ENCODE measurements around the gene TECPR2.

Gene TECPR2

GRCh38 chr14:102375119-102375518 is 12.4 kb downstream of the TECPR2 start:
- no peak for DNase-seq (ENCODE audit: low read depth)

- no peak for DNase-seq (ENCODE audit: low read depth)
Observed at GRCh38 chr14:102377696-102378095, 15.0 kb downstream of the TECPR2 start.

GRCh38 chr14:102378830-102379229 is 16.1 kb downstream of the TECPR2 start:
- DNase-seq (ENCODE audit: low read depth): no peak

GRCh38 chr14:102387086-102387485 is 24.3 kb downstream of the TECPR2 start:
- DNase-seq (ENCODE audit: low read depth): no peak

- no peak for DNase-seq (ENCODE audit: low read depth)
Observed at GRCh38 chr14:102389246-102389645, 26.5 kb downstream of the TECPR2 start.

GRCh38 chr14:102390064-102390855 is 27.5 kb downstream of the TECPR2 start:
- DNase-seq (ENCODE audit: low read depth): no peak

- DNase-seq (ENCODE audit: low read depth): no peak
Observed at GRCh38 chr14:102392506-102392905, 29.8 kb downstream of the TECPR2 start.

GRCh38 chr14:102394717-102395375 is 32.1 kb downstream of the TECPR2 start:
- DNase-seq (ENCODE audit: low read depth): no peak

- DNase-seq (ENCODE audit: low read depth): no peak
Observed at GRCh38 chr14:102396521-102396920, 33.8 kb downstream of the TECPR2 start.

GRCh38 chr14:102403028-102403427 is 40.3 kb downstream of the TECPR2 start:
- DNase-seq (ENCODE audit: low read depth): no peak

GRCh38 chr14:102407258-102407657 is 44.5 kb downstream of the TECPR2 start:
- no peak for DNase-seq (ENCODE audit: low read depth)

GRCh38 chr14:102408724-102409123 is 46.0 kb downstream of the TECPR2 start:
- DNase-seq (ENCODE audit: low read depth): no peak

- no peak for DNase-seq (ENCODE audit: low read depth)
Observed at GRCh38 chr14:102415671-102416070, 52.9 kb downstream of the TECPR2 start.

GRCh38 chr14:102417001-102417431 is 54.3 kb downstream of the TECPR2 start:
- no peak for DNase-seq (ENCODE audit: low read depth)

- DNase-seq (ENCODE audit: low read depth): no peak
Observed at GRCh38 chr14:102417646-102418045, 54.9 kb downstream of the TECPR2 start.

GRCh38 chr14:102418169-102418852 is 55.6 kb downstream of the TECPR2 start:
- no peak for DNase-seq (ENCODE audit: low read depth)

- no peak for DNase-seq (ENCODE audit: low read depth)
Observed at GRCh38 chr14:102418853-102419240, 56.1 kb downstream of the TECPR2 start.

GRCh38 chr14:102419276-102419675 is 56.5 kb downstream of the TECPR2 start:
- no peak for DNase-seq (ENCODE audit: low read depth)

GRCh38 chr14:102419716-102420115 is 57.0 kb downstream of the TECPR2 start:
- no peak for DNase-seq (ENCODE audit: low read depth)

GRCh38 chr14:102421411-102422057 is 58.8 kb downstream of the TECPR2 start:
- DNase-seq (ENCODE audit: low read depth): no peak

GRCh38 chr14:102424520-102424919 is 61.8 kb downstream of the TECPR2 start:
- DNase-seq (ENCODE audit: low read depth): no peak

GRCh38 chr14:102424923-102425322 is 62.2 kb downstream of the TECPR2 start:
- no peak for DNase-seq (ENCODE audit: low read depth)

All from activated gamma-delta T cell treated with anti-CD3 and anti-CD28 coated beads, Interleukin-2, amount 50 U/mL, for 16 hours (primary cell).